A549 (cell line): ENCODE data around the gene MAP6. TPM values are rescaled to one million over a fixed set of nuclear protein-coding genes. Genes with fewer than 3 reads are reported as not detected.

ENCODE experiments used
- ATAC-seq, 2 experiments: fragments of 200-7000 bp in 1 of 2; fragments of >200 bp in 1 of 2; cut with Nextera tagmentation in 1 of 2; cut with Tn5 transposase in 1 of 2; 3 replicates each; pipeline versions ENCODE4 v1.8.0 to v1.9.1; 2018 to 2020; ENCODE audit warnings: mild to moderate bottlenecking in 1 of 2, moderate library complexity in 1 of 2
- CTCF ChIA-PET: fragments of 300-600 bp; sonication (Branson Sonifier 250); formaldehyde crosslinking; extraction: SDS; loops from one replicate; lab custom pipeline; 2021; ENCODE audit warnings: antibody characterized with exemption, inconsistent platforms; lab: Yijun Ruan, JAX
- POLR2A ChIA-PET: fragments of 350-600 bp; formaldehyde crosslinking; extraction: SDS; loops from one replicate; lab custom pipeline; 2021; ENCODE audit warnings: antibody characterized with exemption, inconsistent platforms; lab: Yijun Ruan, JAX
- DNase-seq, 2 experiments: peaks; one replicate each; pipeline versions ENCODE4 v3.0.0 to v3.0.0-alpha.2; 2011 to 2016; ENCODE audit warnings: low read depth in 1 of 2, low spot score in 1 of 2
- FAIRE-seq: peaks from 2 replicates; lab custom pipeline; 2011; peaks lifted over from hg19 to GRCh38; lab: Jason Lieb, UNC
- H3K27ac ChIP-seq, 2 experiments: fragments of >200 bp; sonication (Bioruptor Twin); formaldehyde crosslinking; 3 replicates each; pipeline ENCODE4 v1.5.1; 2016 to 2017
- H3K4me1 ChIP-seq: fragments of >200 bp; sonication (Bioruptor Twin); formaldehyde crosslinking; 3 replicates; pipeline ENCODE4 v1.6.1; 2016
- H3K4me2 ChIP-seq: fragments of >200 bp; sonication (Bioruptor Twin); formaldehyde crosslinking; 3 replicates; pipeline ENCODE4 v1.6.1; 2016
- H3K4me3 ChIP-seq: fragments of >200 bp; sonication (Bioruptor Twin); formaldehyde crosslinking; 3 replicates; pipeline ENCODE4 v1.5.1; 2016
- H3K9me3 ChIP-seq: fragments of >200 bp; sonication (Bioruptor Twin); formaldehyde crosslinking; 3 replicates; pipeline ENCODE4 v1.6.1; 2016
- BHLHE40 ChIP-seq: IDR thresholded peaks from 2 replicates; pipeline ENCODE4 v1.6.1; 2012; ENCODE audit warnings: low read depth, low read length, inconsistent platforms
- CBX2 ChIP-seq: fragments of 200-600 bp; sonication (generic); IDR thresholded peaks from 2 replicates; pipeline ENCODE4 v1.6.1; 2016; ENCODE audit warnings: low read depth, mild to moderate bottlenecking, borderline replicate concordance
- CEBPB ChIP-seq, 2 experiments: fragments of >200 bp in 1 of 2; sonication (Bioruptor Twin) in 1 of 2; formaldehyde crosslinking in 1 of 2; IDR thresholded peaks; 2 replicates each; pipeline ENCODE4 v1.6.1; 2012 to 2016
- CHD4 ChIP-seq: fragments of 200-600 bp; sonication (generic); IDR thresholded peaks from 2 replicates; pipeline ENCODE4 v1.6.1; 2016; ENCODE audit warnings: antibody characterized with exemption, mild to moderate bottlenecking, borderline replicate concordance
- GATA3 ChIP-seq: IDR thresholded peaks from 2 replicates; pipeline ENCODE4 v1.6.1; 2012; ENCODE audit warnings: borderline replicate concordance
- HOXB5 ChIP-seq: fragments of 250-450 bp; sonication (Bioruptor Pico); IDR thresholded peaks from 2 replicates; pipeline ENCODE4 v1.5.0; 2020; ENCODE audit warnings: mild to moderate bottlenecking, moderate library complexity
- JUNB ChIP-seq: fragments of >200 bp; sonication (Bioruptor Twin); formaldehyde crosslinking; IDR thresholded peaks from 2 replicates; pipeline ENCODE4 v1.6.1; 2016
- MYC ChIP-seq: IDR thresholded peaks from 2 replicates; pipeline ENCODE4 v1.6.1; 2012; ENCODE audit warnings: mild to moderate bottlenecking, inconsistent platforms, low read length, improper control_type of control experiment, borderline replicate concordance
- NFE2L2 ChIP-seq: fragments of 150-350 bp; conservative IDR thresholded peaks from 2 replicates; pipeline ENCODE4 v1.6.1; 2014; ENCODE audit warnings: low read length
- PHF8 ChIP-seq: fragments of 200-600 bp; sonication (generic); IDR thresholded peaks from 2 replicates; pipeline ENCODE4 v1.6.1; 2016; ENCODE audit warnings: low read depth, mild to moderate bottlenecking, antibody characterized with exemption, moderate library complexity, borderline replicate concordance
- POLR2A ChIP-seq: IDR thresholded peaks from 2 replicates; pipeline ENCODE4 v1.6.1; 2012; ENCODE audit warnings: mild to moderate bottlenecking, low read length
- POLR2AphosphoS2 ChIP-seq: conservative IDR thresholded peaks from 2 replicates; pipeline ENCODE4 v1.6.1; 2012; ENCODE audit warnings: low read length, improper control_type of control experiment, inconsistent platforms
- RCOR1 ChIP-seq: fragments of 150-350 bp; IDR thresholded peaks from 2 replicates; pipeline ENCODE4 v1.6.1; 2014; ENCODE audit warnings: antibody characterized with exemption, low read length, low read depth
- REST ChIP-seq: fragments of 200-600 bp; sonication (generic); IDR thresholded peaks from 2 replicates; pipeline ENCODE4 v1.6.1; 2016; ENCODE audit warnings: antibody characterized with exemption, mild to moderate bottlenecking, moderate library complexity
- SMC3 ChIP-seq: fragments of >200 bp; sonication (Bioruptor Twin); formaldehyde crosslinking; IDR thresholded peaks from 3 replicates; pipeline ENCODE4 v1.6.1; 2018; ENCODE audit warnings: inconsistent platforms
- USF2 ChIP-seq: fragments of 450-650 bp; IDR thresholded peaks from 2 replicates; pipeline ENCODE4 v1.6.1; 2014; ENCODE audit warnings: antibody characterized with exemption
- ZFP36 ChIP-seq: fragments of 450-650 bp; IDR thresholded peaks from 2 replicates; pipeline ENCODE4 v1.6.1; 2014; ENCODE audit warnings: borderline replicate concordance; ENCODE audit not compliant: partially characterized antibody
- ZNF302 ChIP-seq: fragments of 250-450 bp; sonication (Bioruptor Pico); IDR thresholded peaks from 2 replicates; pipeline ENCODE4 v1.9.0; 2021; ENCODE audit warnings: inconsistent platforms, mild to moderate bottlenecking, moderate library complexity
- WGBS: methylation state at CpG from one replicate; pipeline ENCODE4 v1.1.6; 2017; ENCODE audit errors: missing lambda C conversion rate; 5-methylcytosine and 5-hydroxymethylcytosine counted together
- polyA plus RNA-seq, 4 experiments: library from polyadenylated mRNA; depleted of rRNA in 3 of 4; stranded (reverse); fragments of >200 nt; fragmentation: RNase III in 1 of 4; extraction: RNeasy Plus Mini Kit Qiagen cat#74134 plus additional on column Dnase treatment in 1 of 4; gene quantifications; 2 replicates in 3 of 4; 3 replicates in 1 of 4; pipeline ENCODE4 v1.2.3, GENCODE V29; 2011 to 2017
- TF ChIP-seq, protein P1 (sequence below): IDR thresholded peaks from 2 replicates; pipeline ENCODE4 v1.6.1; 2012
- TF ChIP-seq, protein P2 (sequence below): fragments of 250-450 bp; sonication (Bioruptor Pico); IDR thresholded peaks from 2 replicates; pipeline ENCODE4 v1.5.0; 2020; ENCODE audit warnings: low read depth, mild to moderate bottlenecking, moderate library complexity

The MAP6 gene
- polyA plus RNA-seq, 2 of the 4 experiments (the other 2 are of a cell fraction): 1.1 to 2.1 TPM

GRCh38 chr11:75633409-75634066, 35.3 kb downstream of the MAP6 start:
- whole genome bisulfite sequencing: 72% methylated on average over 8 of the region's 8 CpGs
- no peak for TF ChIP-seq NFE2L2
- TF ChIP-seq, protein P1, sequence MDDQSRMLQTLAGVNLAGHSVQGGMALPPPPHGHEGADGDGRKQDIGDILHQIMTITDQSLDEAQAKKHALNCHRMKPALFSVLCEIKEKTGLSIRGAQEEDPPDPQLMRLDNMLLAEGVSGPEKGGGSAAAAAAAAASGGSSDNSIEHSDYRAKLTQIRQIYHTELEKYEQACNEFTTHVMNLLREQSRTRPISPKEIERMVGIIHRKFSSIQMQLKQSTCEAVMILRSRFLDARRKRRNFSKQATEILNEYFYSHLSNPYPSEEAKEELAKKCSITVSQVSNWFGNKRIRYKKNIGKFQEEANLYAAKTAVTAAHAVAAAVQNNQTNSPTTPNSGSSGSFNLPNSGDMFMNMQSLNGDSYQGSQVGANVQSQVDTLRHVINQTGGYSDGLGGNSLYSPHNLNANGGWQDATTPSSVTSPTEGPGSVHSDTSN: no peak
- DNase-seq (no peak), ATAC-seq (no peak), FAIRE-seq (no peak)
- no peaks in the 10 kb centered on the region for H3K4me1 ChIP-seq
- CTCF ChIA-PET: no interaction called here
- POLR2A ChIA-PET: no interaction called here
- no peak overlapping the region for H3K4me3 ChIP-seq
- no peaks in the 10 kb centered on the region for H3K9me3 ChIP-seq
- no peak overlapping the region for H3K4me2 ChIP-seq
- no peak overlapping the region for H3K27ac ChIP-seq

GRCh38 chr11:75632962-75633361, 35.9 kb downstream of the MAP6 start:
- no peak overlapping the region for H3K4me2 ChIP-seq
- POLR2A ChIA-PET: no interaction called here
- FAIRE-seq (no peak), DNase-seq (no peak), ATAC-seq (no peak)
- no peaks in the 10 kb centered on the region for H3K9me3 ChIP-seq
- WGBS: 70% methylated on average over 2 of the region's 2 CpGs
- H3K4me3 ChIP-seq: no peak overlapping the region
- CTCF ChIA-PET: no interaction called here
- H3K4me1 ChIP-seq: no peaks in the 10 kb centered on the region
- H3K27ac ChIP-seq: no peak overlapping the region
- TF ChIP-seq CEBPB (IDR thresholded peaks at IDR 0.05) (no peak), RCOR1 (no peak), ZFP36 (no peak), REST (no peak), SMC3 (no peak), HOXB5 (CRISPR knock-in tag) (no peak), MYC (no peak), PHF8 (no peak), CHD4 (no peak), JUNB (no peak), POLR2AphosphoS2 (no peak), GATA3 (no peak), POLR2A (no peak), BHLHE40 (no peak)
- TF ChIP-seq, protein P2, sequence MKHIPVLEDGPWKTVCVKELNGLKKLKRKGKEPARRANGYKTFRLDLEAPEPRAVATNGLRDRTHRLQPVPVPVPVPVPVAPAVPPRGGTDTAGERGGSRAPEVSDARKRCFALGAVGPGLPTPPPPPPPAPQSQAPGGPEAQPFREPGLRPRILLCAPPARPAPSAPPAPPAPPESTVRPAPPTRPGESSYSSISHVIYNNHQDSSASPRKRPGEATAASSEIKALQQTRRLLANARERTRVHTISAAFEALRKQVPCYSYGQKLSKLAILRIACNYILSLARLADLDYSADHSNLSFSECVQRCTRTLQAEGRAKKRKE (CRISPR knock-in tag): no peak

DNA sequence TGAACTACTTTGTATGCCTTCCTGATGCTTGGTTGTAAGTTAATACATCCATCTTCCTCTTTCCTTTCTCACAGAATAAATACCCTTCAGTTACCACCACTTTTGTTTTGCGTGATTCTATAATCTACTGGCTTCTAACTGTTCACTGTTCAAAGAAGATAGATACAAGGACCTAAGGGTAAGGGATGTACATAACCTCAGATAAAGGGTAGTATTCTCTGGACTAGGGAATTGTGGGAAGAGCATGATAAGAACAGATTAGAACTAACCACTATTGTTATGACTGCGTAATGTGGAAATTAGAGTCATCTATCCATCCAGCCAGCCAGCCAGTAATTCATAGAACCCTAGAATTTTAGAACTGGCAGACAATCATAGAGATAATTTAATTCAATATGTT, 36.4 kb downstream of the MAP6 start:
- no peak for FAIRE-seq
- Histone ChIP-seq H3K4me1 (no peaks in the 10 kb centered on the region), H3K9me3 (no peaks in the 10 kb centered on the region)
- POLR2A ChIA-PET: no interaction called here
- CTCF ChIA-PET: no interaction called here
- no peak for TF ChIP-seq ZNF302
- TF ChIP-seq USF2: no peak
- no peak for TF ChIP-seq CBX2
- TF ChIP-seq, all 56 proteins: peak for 0
- WGBS: 94% methylated on average over 2 of the region's 2 CpGs
- ATAC-seq: no peak
- Histone ChIP-seq H3K4me3 (no peak overlapping the region), H3K4me2 (no peak overlapping the region), H3K27ac (no peak overlapping the region)
- no peak for DNase-seq
